ENCODE results near the gene SRD5A1.
A peak's percentile ranks its signal among the peaks of the same experiment; 100 is the strongest.

GRCh38 chr5:6632888-6633468, at the start of gene SRD5A1, which contains the start of gene NSUN2:
- no peak for TF ChIP-seq EZH2 (IDR thresholded peaks at IDR 0.05)
- peak; percentile 78 for TF ChIP-seq POLR2AphosphoS5 (IDR thresholded peaks at IDR 0.05; ENCODE audit: borderline replicate concordance, low read depth, low read length)

Measured in SK-N-MC (cell line).